Dendritic cell treated with granulocyte-macrophage colony-stimulating factor and Interleukin-4, amounts not matched to agents 40 ng/mL and 50 ng/mL, for 4 days (primary cell): ENCODE data around the gene G2E3.

ENCODE experiments used
- H3K27ac Mint-ChIP-seq: one replicate; pipeline ENCODE4 v1.8.0; 2022; ENCODE audit warnings: mild to moderate bottlenecking, mixed read lengths
- H3K27me3 Mint-ChIP-seq: one replicate; pipeline ENCODE4 v1.8.0; 2022; ENCODE audit warnings: mild to moderate bottlenecking, mixed read lengths
- H3K36me3 Mint-ChIP-seq: one replicate; pipeline ENCODE4 v1.8.0; 2022; ENCODE audit warnings: low read depth, mixed read lengths
- H3K4me1 Mint-ChIP-seq: one replicate; pipeline ENCODE4 v1.8.0; 2022; ENCODE audit warnings: low read depth, mixed read lengths
- H3K4me3 Mint-ChIP-seq: one replicate; pipeline ENCODE4 v1.8.0; 2022; ENCODE audit warnings: mild to moderate bottlenecking, moderate library complexity, mixed read lengths
- H3K9me3 Mint-ChIP-seq: one replicate; pipeline ENCODE4 v1.8.0; 2022; ENCODE audit warnings: mixed read lengths
- intact Hi-C: fragments of 100-400 bp; cut with micrococcal nuclease; formaldehyde crosslinking; loops from one replicate; pipeline ENCODE4 v1.15.0; 2022

Gene G2E3

GRCh38 chr14:30558675-30559555 lies at the start of gene G2E3:
TSS of gene G2E3 (plus strand) at chr14:30559158. CDS start at chr14:30581080, 21,922 bp downstream.
- H3K27ac Mint-ChIP-seq: peak within 1 kb of the TSS; percentile 99
- H3K27me3 Mint-ChIP-seq: peaks cover 2% of the 10 kb centered on the region
- peak within 1 kb of the TSS; percentile 100 for H3K4me3 Mint-ChIP-seq
- intact Hi-C loops: loop anchor here (1.0 to 5.0 kb wide), 2 partner anchors 48 to 63 kb away; partner anchors contain the start of gene SCFD1
- no peaks in the 10 kb centered on the region for H3K9me3 Mint-ChIP-seq
- peaks cover 29% of the 10 kb centered on the region for H3K36me3 Mint-ChIP-seq
- H3K4me1 Mint-ChIP-seq: peaks cover 18% of the 10 kb centered on the region

- no peak overlapping the region for H3K27ac Mint-ChIP-seq
- peaks cover 2% of the 10 kb centered on the region for H3K27me3 Mint-ChIP-seq
- no peaks in the 10 kb centered on the region for H3K9me3 Mint-ChIP-seq
- H3K4me1 Mint-ChIP-seq: no peaks in the 10 kb centered on the region
- intact Hi-C loops: no loop called here
- H3K36me3 Mint-ChIP-seq: no peaks in the 10 kb centered on the region
- no peak overlapping the region for H3K4me3 Mint-ChIP-seq
These were observed 41.2 kb upstream of the G2E3 start for GRCh38 chr14:30517737-30518136.

GRCh38 chr14:30518867-30519560 lies 39.9 kb upstream of the G2E3 start:
- no peak overlapping the region for H3K27ac Mint-ChIP-seq

GRCh38 chr14:30519961-30520360 lies 39.0 kb upstream of the G2E3 start:
- Mint-ChIP-seq H3K4me3 (no peak overlapping the region), H3K27me3 (peaks cover 2% of the 10 kb centered on the region), H3K27ac (no peak overlapping the region), H3K9me3 (no peaks in the 10 kb centered on the region), H3K36me3 (no peaks in the 10 kb centered on the region), H3K4me1 (no peaks in the 10 kb centered on the region)
- intact Hi-C loops: no loop called here

More at GRCh38 chr14:30518867-30519560, 39.9 kb upstream of the G2E3 start:
- Mint-ChIP-seq H3K4me3 (no peak overlapping the region), H3K27me3 (peaks cover 2% of the 10 kb centered on the region), H3K9me3 (no peaks in the 10 kb centered on the region), H3K4me1 (no peaks in the 10 kb centered on the region), H3K36me3 (no peaks in the 10 kb centered on the region)
- intact Hi-C loops: no loop called here

DNA sequence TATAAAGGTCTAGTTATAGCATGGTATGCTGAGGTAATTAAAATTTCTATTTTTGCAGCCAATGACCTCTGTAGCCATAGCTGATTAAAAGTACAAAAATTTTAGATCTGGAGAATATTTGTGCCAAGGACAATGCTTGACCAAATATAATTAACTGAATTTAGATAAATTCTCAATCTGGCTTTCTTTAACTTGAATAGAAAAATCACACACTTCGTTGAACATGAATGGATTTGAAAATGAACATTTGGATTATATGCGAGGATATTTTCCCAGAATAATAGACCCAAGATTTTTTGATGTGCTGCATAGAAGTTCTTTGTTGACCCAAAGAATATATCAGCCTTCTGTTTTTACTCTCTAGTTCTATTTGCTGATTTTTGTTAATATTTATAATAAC lies 38.4 kb upstream of the G2E3 start:
- no peaks in the 10 kb centered on the region for H3K9me3 Mint-ChIP-seq
- no peak overlapping the region for H3K4me3 Mint-ChIP-seq
- no peak overlapping the region for H3K27ac Mint-ChIP-seq
- no peaks in the 10 kb centered on the region for H3K4me1 Mint-ChIP-seq
- H3K36me3 Mint-ChIP-seq: no peaks in the 10 kb centered on the region
- no peaks in the 10 kb centered on the region for H3K27me3 Mint-ChIP-seq
- intact Hi-C loops: no loop called here

- no peaks in the 10 kb centered on the region for H3K9me3 Mint-ChIP-seq
- intact Hi-C loops: loop anchor here (1.0 kb wide), 1 partner anchor 147 kb away; no protein-coding TSS in a partner anchor
- H3K27ac Mint-ChIP-seq: no peak overlapping the region
- no peaks in the 10 kb centered on the region for H3K4me1 Mint-ChIP-seq
- no peaks in the 10 kb centered on the region for H3K36me3 Mint-ChIP-seq
- H3K27me3 Mint-ChIP-seq: no peaks in the 10 kb centered on the region
- H3K4me3 Mint-ChIP-seq: no peak overlapping the region
These were observed 36.8 kb upstream of the G2E3 start for GRCh38 chr14:30521899-30522736.

GRCh38 chr14:30525833-30526232 lies 33.1 kb upstream of the G2E3 start:
- intact Hi-C loops: no loop called here
- Mint-ChIP-seq H3K9me3 (no peaks in the 10 kb centered on the region), H3K36me3 (no peaks in the 10 kb centered on the region), H3K4me3 (no peak overlapping the region), H3K27ac (no peak overlapping the region), H3K4me1 (no peaks in the 10 kb centered on the region), H3K27me3 (no peaks in the 10 kb centered on the region)

DNA sequence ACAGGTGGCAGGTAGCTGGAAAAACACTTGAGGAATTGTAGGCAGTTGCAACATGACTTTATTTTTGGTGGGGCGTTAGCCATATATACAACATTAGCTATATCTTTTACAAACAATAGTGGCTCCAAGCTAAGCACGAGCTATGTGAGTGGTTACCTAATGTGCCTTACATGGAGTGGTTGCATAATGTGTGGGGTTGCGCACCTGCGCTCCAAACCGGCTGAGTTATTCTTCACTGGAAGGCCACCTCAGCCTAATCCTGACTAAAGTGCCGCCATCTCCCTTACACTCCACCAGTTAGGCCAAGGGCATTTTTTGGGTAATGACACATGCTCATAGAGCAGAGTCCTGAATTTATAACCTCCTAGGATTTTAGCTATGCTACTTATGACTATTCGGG lies 31.8 kb upstream of the G2E3 start:
- H3K4me1 Mint-ChIP-seq: no peaks in the 10 kb centered on the region
- no peak overlapping the region for H3K27ac Mint-ChIP-seq
- no peak overlapping the region for H3K4me3 Mint-ChIP-seq
- no peaks in the 10 kb centered on the region for H3K27me3 Mint-ChIP-seq
- intact Hi-C loops: no loop called here
- H3K36me3 Mint-ChIP-seq: no peaks in the 10 kb centered on the region
- no peaks in the 10 kb centered on the region for H3K9me3 Mint-ChIP-seq

- no peaks in the 10 kb centered on the region for H3K27me3 Mint-ChIP-seq
- H3K4me3 Mint-ChIP-seq: no peak overlapping the region
- no peaks in the 10 kb centered on the region for H3K4me1 Mint-ChIP-seq
- no peaks in the 10 kb centered on the region for H3K9me3 Mint-ChIP-seq
- intact Hi-C loops: no loop called here
- no peak overlapping the region for H3K27ac Mint-ChIP-seq
- H3K36me3 Mint-ChIP-seq: no peaks in the 10 kb centered on the region
These were observed 30.8 kb upstream of the G2E3 start for GRCh38 chr14:30528119-30528518.

DNA sequence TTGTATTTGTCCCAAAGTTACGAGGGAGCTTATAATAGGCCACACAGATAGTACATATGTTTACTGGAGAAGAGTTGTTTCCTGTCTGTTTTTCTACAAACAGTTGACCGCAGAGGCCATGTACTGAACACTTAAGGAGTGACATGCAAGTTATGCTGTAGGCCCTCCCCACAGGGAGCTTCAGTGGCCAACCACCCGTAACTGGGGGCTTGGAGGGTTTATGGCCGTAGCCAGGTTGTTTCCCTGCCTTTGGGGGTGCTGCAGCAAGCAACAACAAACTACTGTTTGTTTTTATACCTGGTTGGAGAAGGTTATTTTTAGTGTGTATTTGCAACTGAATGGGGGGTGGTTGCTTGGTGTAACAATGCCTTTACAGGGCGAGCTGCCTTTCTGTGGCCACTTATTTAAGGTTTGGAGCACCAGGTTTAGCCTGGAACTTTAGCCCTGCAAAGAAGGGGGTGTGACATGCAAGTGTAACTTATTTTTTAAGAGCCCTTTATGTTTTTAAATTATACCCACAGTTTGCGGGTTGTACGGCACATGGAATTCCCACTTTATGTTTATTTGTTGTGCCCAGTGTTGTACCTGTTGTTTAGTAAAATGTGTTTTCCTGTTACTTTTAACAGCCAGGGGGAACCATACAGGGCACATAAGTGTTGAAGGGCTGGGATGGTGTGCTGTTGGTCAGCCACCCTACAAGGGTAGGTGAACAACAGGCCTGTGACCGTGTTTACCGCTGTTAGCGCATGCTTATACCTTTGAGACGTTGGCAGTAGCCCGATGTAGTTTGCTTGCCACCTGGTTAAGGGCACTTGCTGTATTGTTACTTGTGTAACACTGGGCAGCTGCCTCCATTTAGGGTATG lies 29.9 kb upstream of the G2E3 start:
- Mint-ChIP-seq H3K4me3 (no peak overlapping the region), H3K27me3 (no peaks in the 10 kb centered on the region), H3K27ac (no peak overlapping the region), H3K36me3 (no peaks in the 10 kb centered on the region), H3K9me3 (no peaks in the 10 kb centered on the region), H3K4me1 (no peaks in the 10 kb centered on the region)
- intact Hi-C loops: no loop called here

- no peaks in the 10 kb centered on the region for H3K36me3 Mint-ChIP-seq
- H3K4me1 Mint-ChIP-seq: no peaks in the 10 kb centered on the region
These were observed 26.7 kb upstream of the G2E3 start for GRCh38 chr14:30532264-30532663.

GRCh38 chr14:30533126-30533525 lies 25.8 kb upstream of the G2E3 start:
- Mint-ChIP-seq H3K36me3 (no peaks in the 10 kb centered on the region), H3K9me3 (no peaks in the 10 kb centered on the region), H3K27me3 (peaks cover 6% of the 10 kb centered on the region), H3K4me3 (no peak overlapping the region), H3K27ac (no peak overlapping the region), H3K4me1 (no peaks in the 10 kb centered on the region)
- intact Hi-C loops: no loop called here

More at GRCh38 chr14:30532264-30532663, 26.7 kb upstream of the G2E3 start:
- H3K27ac Mint-ChIP-seq: no peak overlapping the region
- intact Hi-C loops: no loop called here
- no peaks in the 10 kb centered on the region for H3K9me3 Mint-ChIP-seq
- H3K4me3 Mint-ChIP-seq: no peak overlapping the region
- peaks cover 2% of the 10 kb centered on the region for H3K27me3 Mint-ChIP-seq

DNA sequence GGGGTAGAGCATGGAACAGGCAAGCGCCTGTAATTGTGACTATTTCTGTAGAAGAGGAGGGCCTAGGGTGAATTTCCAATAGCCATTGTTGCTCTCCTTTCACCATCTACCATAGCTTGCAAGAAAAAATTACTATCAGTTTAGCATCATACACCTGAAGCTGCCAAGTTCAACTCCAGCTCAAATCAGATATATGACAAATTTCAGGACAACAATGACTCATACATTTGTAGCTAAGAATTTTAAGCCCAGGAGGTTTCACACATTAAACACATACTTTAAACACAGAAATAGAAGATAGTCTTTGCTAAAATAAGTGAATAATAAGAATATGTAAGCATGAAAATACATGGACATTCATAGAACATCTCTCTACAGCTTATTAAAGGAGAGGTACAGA lies 17.6 kb upstream of the G2E3 start:
- Mint-ChIP-seq H3K9me3 (no peaks in the 10 kb centered on the region), H3K4me1 (no peaks in the 10 kb centered on the region), H3K36me3 (no peaks in the 10 kb centered on the region), H3K27me3 (peaks cover 6% of the 10 kb centered on the region), H3K27ac (no peak overlapping the region), H3K4me3 (no peak overlapping the region)
- intact Hi-C loops: no loop called here
